HepG2 (cell line): Measurements from ENCODE around the gene TH. TPM values are rescaled to one million over a fixed set of nuclear protein-coding genes. Genes with fewer than 3 reads are reported as not detected.
A peak's percentile ranks its signal among the peaks of the same experiment; 100 is the strongest.

Experiments used
- AGO2 ChIP-seq: fragments of 200-400 bp; formaldehyde crosslinking; optimal IDR thresholded peaks from 2 replicates; pipeline ENCODE3; 2017; ENCODE audit warnings: mild to moderate bottlenecking, low read depth, low read length, moderate library complexity
- NONO ChIP-seq, 2 experiments: fragments of 450-650 bp in 1 of 2; sonication (generic) in 1 of 2; formaldehyde crosslinking in 1 of 2; IDR thresholded peaks in 1 of 2; conservative IDR thresholded peaks in 1 of 2; 2 replicates each; pipeline versions ENCODE4 v1.6.1 to v1.8.0; 2017 to 2022; ENCODE audit warnings: mild to moderate bottlenecking in 1 of 2, missing genetic modification reagents in 1 of 2, moderate library complexity in 1 of 2
- NR2C2 ChIP-seq: sonication (generic); formaldehyde crosslinking; IDR thresholded peaks from 2 replicates; pipeline ENCODE4 v1.4.0; 2020; ENCODE audit warnings: missing genetic modification reagents, mild to moderate bottlenecking, moderate library complexity, borderline replicate concordance
- PAF1 ChIP-seq: IDR thresholded peaks from 2 replicates; pipeline ENCODE4 v1.6.1; 2016; ENCODE audit warnings: missing genetic modification reagents, missing compliant biosample characterization
- REL ChIP-seq: sonication (generic); formaldehyde crosslinking; conservative IDR thresholded peaks from 2 replicates; pipeline ENCODE4 v1.8.0; 2022; ENCODE audit warnings: mild to moderate bottlenecking, missing genetic modification reagents, moderate library complexity
- YEATS2 ChIP-seq: sonication (generic); formaldehyde crosslinking; IDR thresholded peaks from 2 replicates; pipeline ENCODE4 v1.4.0; 2020; ENCODE audit warnings: missing genetic modification reagents, borderline replicate concordance
- ZNF33A ChIP-seq: sonication (generic); formaldehyde crosslinking; IDR thresholded peaks from 2 replicates; pipeline ENCODE4 v1.5.1; 2020; ENCODE audit warnings: missing genetic modification reagents, mild to moderate bottlenecking, moderate library complexity, borderline replicate concordance
- ZNF451 ChIP-seq: sonication (generic); formaldehyde crosslinking; IDR thresholded peaks from 2 replicates; pipeline ENCODE4 v1.5.0; 2020; ENCODE audit warnings: mild to moderate bottlenecking, missing genetic modification reagents
- ZNF510 ChIP-seq: sonication (generic); formaldehyde crosslinking; IDR thresholded peaks from 2 replicates; pipeline ENCODE4 v1.4.0; 2020; ENCODE audit warnings: low read depth, mild to moderate bottlenecking, missing genetic modification reagents
- ZNF589 ChIP-seq: sonication (generic); formaldehyde crosslinking; conservative IDR thresholded peaks from 2 replicates; pipeline ENCODE4 v1.8.0; 2022; ENCODE audit warnings: mild to moderate bottlenecking, moderate library complexity, missing genetic modification reagents
- ZNF670 ChIP-seq: sonication (generic); formaldehyde crosslinking; IDR thresholded peaks from 2 replicates; pipeline ENCODE4 v1.8.0; 2022; ENCODE audit warnings: mild to moderate bottlenecking, missing genetic modification reagents, borderline replicate concordance
- ZSCAN12 ChIP-seq: sonication (generic); formaldehyde crosslinking; IDR thresholded peaks from 2 replicates; pipeline ENCODE4 v1.9.0; 2021; ENCODE audit warnings: mild to moderate bottlenecking, missing genetic modification reagents
- polyA plus RNA-seq, 8 experiments: library from polyadenylated mRNA; depleted of rRNA in 3 of 8; stranded (reverse) in 7 of 8; unstranded in 1 of 8; fragments of >200 nt; fragmentation: Illumina TruSeq in 4 of 8; extraction: Trizol in 4 of 8; gene quantifications; 2 replicates each; pipeline versions ENCODE4 v1.2.1 to v1.2.3, GENCODE V29; 2011 to 2016; ENCODE audit warnings: low read depth in 4 of 8, missing spikeins in 1 of 8, mixed read lengths in 1 of 8; ENCODE audit not compliant: insufficient read depth in 1 of 8
- total RNA-seq, 5 experiments: library from RNA; depleted of rRNA; stranded (reverse); fragments of >200 nt; fragmentation: Illumina TruSeq; extraction: Trizol; gene quantifications; 2 replicates each; pipeline ENCODE4 v1.2.3, GENCODE V29; 2016; ENCODE audit warnings: low read depth in 1 of 5
- TF ChIP-seq, protein P1 (sequence below): sonication (generic); formaldehyde crosslinking; IDR thresholded peaks from 2 replicates; pipeline ENCODE4 v1.8.0; 2022; ENCODE audit warnings: missing genetic modification reagents, mild to moderate bottlenecking, inconsistent platforms, borderline replicate concordance
- TF ChIP-seq, protein P2 (sequence below), 2 experiments: sonication (generic) in 1 of 2; formaldehyde crosslinking in 1 of 2; IDR thresholded peaks; 2 replicates each; pipeline versions ENCODE4 v1.4.0 to v1.6.1; 2016 to 2020; ENCODE audit warnings: borderline replicate concordance in 1 of 2, low read depth in 1 of 2, mild to moderate bottlenecking in 1 of 2, missing genetic modification reagents in 1 of 2
- TF ChIP-seq, protein P3 (sequence below): sonication (generic); formaldehyde crosslinking; IDR thresholded peaks from 2 replicates; pipeline ENCODE4 v1.4.0; 2020; ENCODE audit warnings: missing genetic modification reagents, mild to moderate bottlenecking, borderline replicate concordance
- TF ChIP-seq, protein P4 (sequence below): IDR thresholded peaks from 2 replicates; pipeline ENCODE4 v1.6.1; 2016; ENCODE audit warnings: mild to moderate bottlenecking, missing biosample characterization, missing genetic modification reagents
- TF ChIP-seq, protein P5 (sequence below): sonication (generic); formaldehyde crosslinking; IDR thresholded peaks from 2 replicates; pipeline ENCODE4 v1.4.0; 2020; ENCODE audit warnings: missing genetic modification reagents

TH gene
- total and polyA plus RNA-seq, 2 of the 13 experiments (the other 11 are each of a cell fraction or from before 2014, with no cell fraction given) = 0.36 TPM; not detected in 1

DNA sequence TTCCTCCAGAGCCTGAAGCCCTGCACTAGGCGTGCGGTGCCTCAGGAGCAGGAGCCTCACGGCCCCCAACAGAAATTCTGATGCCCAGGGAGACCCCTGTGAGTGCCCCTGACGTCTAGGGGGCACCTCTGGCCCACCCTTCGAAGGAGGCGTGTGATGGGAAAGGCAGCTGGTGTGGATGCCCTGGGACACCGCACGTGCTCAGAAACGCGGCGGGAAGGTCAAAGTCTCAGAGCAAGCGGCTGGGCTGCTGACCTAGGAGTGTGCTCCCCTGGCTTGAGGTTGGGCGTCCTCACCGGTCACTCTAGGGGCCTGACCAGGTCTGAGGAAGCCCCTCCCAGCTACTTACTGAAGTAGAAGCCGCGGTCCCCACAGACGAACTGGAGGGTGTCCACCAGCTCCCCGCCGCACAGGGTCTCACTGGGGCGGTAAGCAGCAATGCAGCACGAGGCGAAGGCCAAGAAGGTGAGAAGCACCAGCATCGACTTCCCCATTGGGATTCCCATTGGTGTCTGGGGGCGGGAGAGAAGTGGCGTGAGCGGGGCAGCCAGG lies 36.5 kb downstream of the TH start (continued):
- TF ChIP-seq, protein P1, sequence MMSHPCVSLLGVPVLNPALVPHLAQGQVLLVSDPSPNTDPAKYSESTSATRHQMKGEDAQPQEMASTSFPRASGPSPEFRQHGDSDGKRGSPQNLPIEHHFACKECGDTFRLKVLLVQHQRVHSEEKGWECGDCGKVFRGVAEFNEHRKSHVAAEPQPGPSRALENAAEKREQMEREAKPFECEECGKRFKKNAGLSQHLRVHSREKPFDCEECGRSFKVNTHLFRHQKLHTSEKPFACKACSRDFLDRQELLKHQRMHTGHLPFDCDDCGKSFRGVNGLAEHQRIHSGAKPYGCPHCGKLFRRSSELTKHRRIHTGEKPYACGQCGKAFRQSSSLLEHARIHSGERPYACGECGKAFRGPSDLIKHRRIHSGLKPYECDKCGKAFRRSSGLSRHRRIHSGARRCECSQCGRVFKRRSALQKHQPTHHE (CRISPR knock-in tag) = no peak
- TF ChIP-seq ZSCAN12 = 0 out of 2 replicates have a peak, but pooled peaks have one; percentile 18
- 0 out of 2 replicates have a peak, but pooled peaks have one; percentile 81 for TF ChIP-seq ZNF33A (CRISPR knock-in tag)
- peak; percentile 91 for TF ChIP-seq AGO2
- TF ChIP-seq, protein P2, sequence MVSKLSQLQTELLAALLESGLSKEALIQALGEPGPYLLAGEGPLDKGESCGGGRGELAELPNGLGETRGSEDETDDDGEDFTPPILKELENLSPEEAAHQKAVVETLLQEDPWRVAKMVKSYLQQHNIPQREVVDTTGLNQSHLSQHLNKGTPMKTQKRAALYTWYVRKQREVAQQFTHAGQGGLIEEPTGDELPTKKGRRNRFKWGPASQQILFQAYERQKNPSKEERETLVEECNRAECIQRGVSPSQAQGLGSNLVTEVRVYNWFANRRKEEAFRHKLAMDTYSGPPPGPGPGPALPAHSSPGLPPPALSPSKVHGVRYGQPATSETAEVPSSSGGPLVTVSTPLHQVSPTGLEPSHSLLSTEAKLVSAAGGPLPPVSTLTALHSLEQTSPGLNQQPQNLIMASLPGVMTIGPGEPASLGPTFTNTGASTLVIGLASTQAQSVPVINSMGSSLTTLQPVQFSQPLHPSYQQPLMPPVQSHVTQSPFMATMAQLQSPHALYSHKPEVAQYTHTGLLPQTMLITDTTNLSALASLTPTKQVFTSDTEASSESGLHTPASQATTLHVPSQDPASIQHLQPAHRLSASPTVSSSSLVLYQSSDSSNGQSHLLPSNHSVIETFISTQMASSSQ (IDR thresholded peaks at IDR 0.05; ENCODE audit: low read depth) = no peak
- TF ChIP-seq, protein P2 (CRISPR knock-in tag; IDR thresholded peaks at IDR 0.05; ENCODE audit: borderline replicate concordance) = peak; percentile 42; the same call in 1 of the 2 replicates
- TF ChIP-seq, protein P3, sequence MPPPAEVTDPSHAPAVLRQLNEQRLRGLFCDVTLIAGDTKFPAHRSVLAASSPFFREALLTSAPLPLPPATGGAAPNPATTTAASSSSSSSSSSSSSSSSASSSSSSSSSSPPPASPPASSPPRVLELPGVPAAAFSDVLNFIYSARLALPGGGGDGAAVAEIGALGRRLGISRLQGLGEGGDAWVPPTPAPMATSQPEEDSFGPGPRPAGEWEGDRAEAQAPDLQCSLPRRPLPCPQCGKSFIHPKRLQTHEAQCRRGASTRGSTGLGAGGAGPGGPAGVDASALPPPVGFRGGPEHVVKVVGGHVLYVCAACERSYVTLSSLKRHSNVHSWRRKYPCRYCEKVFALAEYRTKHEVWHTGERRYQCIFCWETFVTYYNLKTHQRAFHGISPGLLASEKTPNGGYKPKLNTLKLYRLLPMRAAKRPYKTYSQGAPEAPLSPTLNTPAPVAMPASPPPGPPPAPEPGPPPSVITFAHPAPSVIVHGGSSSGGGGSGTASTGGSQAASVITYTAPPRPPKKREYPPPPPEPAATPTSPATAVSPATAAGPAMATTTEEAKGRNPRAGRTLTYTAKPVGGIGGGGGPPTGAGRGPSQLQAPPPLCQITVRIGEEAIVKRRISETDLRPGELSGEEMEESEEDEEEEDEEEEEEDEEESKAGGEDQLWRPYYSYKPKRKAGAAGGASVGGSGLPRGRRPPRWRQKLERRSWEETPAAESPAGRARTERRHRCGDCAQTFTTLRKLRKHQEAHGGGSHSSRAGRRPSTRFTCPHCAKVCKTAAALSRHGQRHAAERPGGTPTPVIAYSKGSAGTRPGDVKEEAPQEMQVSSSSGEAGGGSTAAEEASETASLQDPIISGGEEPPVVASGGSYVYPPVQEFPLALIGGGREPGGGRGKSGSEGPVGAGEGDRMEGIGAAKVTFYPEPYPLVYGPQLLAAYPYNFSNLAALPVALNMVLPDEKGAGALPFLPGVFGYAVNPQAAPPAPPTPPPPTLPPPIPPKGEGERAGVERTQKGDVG (CRISPR knock-in tag) = peak; percentile 75; the same call in 1 of the 2 replicates
- TF ChIP-seq ZNF670 (CRISPR knock-in tag) = peak; percentile 45; the same call in 1 of the 2 replicates
- no peak for TF ChIP-seq ZNF451 (CRISPR knock-in tag)
- TF ChIP-seq NR2C2 (CRISPR knock-in tag) = peak; percentile 29; the same call in 1 of the 2 replicates
- TF ChIP-seq ZNF510 (CRISPR knock-in tag) = peak; percentile 45; the same call in 1 of the 2 replicates
- TF ChIP-seq, protein P4, sequence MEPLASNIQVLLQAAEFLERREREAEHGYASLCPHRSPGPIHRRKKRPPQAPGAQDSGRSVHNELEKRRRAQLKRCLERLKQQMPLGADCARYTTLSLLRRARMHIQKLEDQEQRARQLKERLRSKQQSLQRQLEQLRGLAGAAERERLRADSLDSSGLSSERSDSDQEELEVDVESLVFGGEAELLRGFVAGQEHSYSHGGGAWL (CRISPR knock-in tag) = 0 out of 2 replicates have a peak, but pooled peaks have one; percentile 13
- TF ChIP-seq REL (CRISPR knock-in tag) = 0 out of 2 replicates have a peak, but pooled peaks have one; percentile 15
- peak; percentile 84 for TF ChIP-seq PAF1 (CRISPR knock-in tag)
- TF ChIP-seq YEATS2 (CRISPR knock-in tag) = 0 out of 2 replicates have a peak, but pooled peaks have one; percentile 9
- TF ChIP-seq NONO (IDR thresholded peaks at IDR 0.05) = no peak
- peak; percentile 11; the same call in 1 of the 2 replicates for TF ChIP-seq NONO (CRISPR knock-in tag; conservative IDR thresholded peaks at IDR 0.05)
- TF ChIP-seq, protein P5, sequence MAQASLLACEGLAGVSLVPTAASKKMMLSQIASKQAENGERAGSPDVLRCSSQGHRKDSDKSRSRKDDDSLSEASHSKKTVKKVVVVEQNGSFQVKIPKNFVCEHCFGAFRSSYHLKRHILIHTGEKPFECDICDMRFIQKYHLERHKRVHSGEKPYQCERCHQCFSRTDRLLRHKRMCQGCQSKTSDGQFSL (CRISPR knock-in tag) = no peak
- peak; percentile 74; the same call in 1 of the 2 replicates for TF ChIP-seq ZNF589 (CRISPR knock-in tag)
